NOMO-1 (cell line): Measurements from ENCODE around the gene TMTC2.

ENCODE experiments used
- DNase-seq, 2 experiments: peaks; one replicate each; lab custom pipeline; 2025; ENCODE audit not compliant: unreplicated experiment in 2 of 2; lab: John Stamatoyannopoulos, UW

TMTC2 gene

DNA sequence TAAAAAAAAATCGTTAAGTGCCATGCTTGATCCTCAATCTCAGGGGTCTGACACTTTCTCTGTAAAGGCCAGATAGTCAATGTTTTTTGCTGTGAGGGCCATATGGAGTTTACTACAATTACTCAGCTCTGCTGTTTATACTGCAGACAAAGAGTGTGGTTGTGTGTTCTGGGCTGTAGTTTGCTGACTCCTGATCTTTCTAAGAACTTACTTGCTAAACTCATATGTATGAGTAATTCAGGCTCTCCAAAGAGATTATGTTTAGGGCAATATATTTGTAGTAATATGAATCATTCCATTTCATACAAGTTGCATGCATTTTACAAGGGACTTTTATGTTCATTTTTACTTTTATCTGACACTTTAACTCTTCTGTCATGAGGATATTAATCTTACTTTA lies 188.2 kb downstream of the TMTC2 start:
- DNase-seq: no peak

DNA sequence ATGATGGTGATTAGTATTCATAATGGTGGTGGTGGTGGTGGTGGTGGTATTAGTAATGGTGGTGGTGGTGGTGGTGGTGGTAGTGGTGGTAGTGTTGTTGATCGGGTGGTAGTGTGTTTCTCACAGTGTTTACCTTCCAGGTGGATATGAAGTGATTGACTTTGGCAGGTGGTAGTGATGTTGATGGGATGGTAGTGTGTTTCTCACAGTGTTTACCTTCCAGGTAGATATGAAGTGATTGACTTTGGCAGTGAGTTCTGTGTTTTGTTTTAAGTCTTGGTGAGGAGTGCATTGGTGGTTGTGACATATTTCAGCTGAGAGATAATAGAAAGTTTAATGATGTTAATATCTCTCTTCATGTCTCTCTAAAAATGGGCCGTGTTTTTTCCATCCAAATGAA lies 189.4 kb downstream of the TMTC2 start:
- DNase-seq: no peak

DNA sequence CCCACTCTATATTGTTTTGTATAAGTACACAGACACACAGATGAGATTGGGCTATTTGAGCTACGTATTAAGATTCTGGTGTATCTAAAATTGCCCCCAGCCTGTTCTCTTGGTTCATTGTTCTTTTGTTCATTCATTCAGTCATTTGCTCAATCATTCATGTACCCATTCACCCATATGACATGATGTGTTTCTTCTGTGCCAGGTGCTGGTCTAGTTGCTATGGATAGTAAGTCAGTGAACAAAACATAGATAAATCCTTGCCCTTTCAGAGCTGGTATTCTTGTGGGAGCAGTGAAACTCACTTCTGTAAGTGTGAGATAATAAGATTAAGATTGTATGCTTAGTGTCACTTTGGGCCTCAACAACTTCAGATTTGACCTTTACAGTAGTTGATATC lies 191.3 kb downstream of the TMTC2 start:
- DNase-seq: no peak

DNA sequence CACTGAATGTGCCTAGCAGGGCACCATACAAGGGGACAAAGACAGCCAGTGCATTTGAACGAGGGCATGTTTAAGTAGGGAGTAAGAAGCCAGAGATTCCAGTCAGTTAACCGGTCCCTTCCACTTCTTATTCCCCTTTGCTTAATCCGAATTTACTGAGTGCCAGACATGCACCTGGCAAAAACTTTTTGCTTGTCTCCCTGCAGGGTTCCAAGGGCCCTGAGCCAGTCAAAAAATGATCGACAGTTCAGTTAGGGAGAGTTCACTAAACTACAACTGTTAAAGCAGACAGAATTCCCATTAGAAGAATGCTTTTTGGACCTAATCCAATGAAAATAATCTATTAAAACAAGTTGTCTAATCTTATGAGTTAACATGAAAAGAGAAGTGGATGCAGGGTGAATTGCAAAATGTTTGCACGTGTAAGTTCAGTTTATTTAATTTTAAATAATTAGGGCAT lies 193.8 kb downstream of the TMTC2 start:
- no peak for DNase-seq

DNA sequence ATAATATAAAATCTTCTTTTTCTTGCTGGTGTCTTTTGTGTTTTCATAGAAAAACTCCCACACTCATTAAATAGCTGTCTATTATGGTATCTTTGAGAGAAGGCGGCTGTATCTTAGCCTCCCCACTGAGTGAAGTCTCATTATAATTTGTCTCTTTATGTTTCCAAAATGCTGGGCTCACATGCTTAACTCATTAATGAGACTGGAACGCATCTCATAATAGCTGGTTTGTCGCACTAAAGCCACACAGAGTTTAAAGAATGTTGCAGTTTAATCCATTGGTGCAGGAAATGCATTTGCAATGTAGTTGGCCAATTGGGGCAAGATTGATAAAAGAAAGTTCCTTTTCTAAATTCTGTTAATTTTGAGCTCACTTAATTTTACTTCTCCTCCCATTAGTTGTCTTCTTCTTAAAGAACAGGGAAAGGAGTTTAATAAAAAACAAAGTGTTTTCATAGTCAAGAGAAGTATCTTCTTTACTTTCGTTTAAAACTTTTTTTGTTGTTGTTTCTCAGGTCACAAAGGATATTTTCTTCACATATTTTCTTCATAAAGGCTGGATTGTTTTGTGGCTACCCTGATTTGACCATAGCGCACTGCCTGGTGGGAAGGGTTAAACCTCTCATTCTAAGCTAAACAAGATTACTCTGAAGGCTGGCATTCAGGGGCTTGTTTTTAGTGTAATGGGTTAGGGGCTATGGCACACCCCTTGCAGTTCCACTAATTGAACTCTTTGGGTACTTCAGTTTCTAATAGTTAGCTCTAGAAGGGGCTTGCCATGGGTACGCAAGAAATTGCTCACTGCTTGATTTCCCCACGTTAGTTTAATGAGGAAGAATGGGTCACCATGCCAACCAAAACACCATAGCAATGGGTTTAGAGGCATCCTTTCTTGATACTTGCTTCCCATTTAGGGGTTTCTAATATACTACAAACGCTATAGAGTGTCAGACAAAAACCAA lies 197.0 kb downstream of the TMTC2 start:
- DNase-seq: no peak

DNA sequence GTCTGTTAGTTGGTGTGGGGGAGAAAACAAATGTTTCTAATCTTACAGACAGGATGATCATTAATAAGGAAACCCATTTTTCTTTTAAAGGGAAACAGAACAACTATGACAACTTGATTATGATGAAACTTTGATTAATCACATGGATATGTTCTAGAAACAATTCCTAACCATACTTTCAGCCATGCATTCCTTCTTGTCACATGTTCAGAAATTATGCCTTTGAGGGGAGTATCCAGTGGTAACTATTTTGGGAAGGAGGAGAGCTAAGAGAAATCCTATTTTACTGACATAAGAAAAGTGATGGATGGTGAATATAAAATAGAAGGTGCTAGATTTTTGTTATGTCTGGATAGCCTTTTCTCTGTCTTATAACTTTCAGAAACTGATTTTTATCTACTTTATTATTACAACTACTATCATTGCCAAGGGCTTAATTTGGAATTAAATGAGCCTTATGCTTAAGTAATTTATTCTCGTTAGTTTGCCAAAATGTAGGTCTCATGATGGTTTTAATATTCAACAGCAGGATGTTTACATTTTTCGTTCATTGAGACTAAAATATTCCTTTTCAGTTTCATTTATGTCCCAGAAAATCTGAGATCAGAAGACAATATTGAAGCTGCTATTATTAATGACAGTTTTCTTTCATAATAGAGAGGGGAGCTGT lies 200.1 kb downstream of the TMTC2 start:
- DNase-seq: no peak

DNA sequence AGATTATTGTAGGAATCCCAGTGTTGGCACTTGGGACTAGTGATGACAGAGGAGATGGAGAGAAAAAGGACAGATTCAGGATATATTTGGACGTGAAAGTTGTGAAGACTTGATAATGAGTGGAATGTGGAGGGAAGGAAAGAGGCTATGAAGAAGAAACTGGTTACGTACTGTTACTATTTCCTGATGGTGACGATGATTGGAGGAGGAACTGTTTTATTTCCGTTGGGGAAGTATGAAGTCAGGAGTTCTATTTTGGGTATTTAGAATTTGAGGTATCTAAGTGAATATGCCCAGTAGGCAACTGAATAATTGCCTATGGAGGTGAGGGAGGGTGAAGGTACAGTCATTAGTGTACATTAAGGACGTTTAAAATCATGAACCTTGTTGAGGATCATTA lies 207.2 kb downstream of the TMTC2 start:
- no peak for DNase-seq

DNA sequence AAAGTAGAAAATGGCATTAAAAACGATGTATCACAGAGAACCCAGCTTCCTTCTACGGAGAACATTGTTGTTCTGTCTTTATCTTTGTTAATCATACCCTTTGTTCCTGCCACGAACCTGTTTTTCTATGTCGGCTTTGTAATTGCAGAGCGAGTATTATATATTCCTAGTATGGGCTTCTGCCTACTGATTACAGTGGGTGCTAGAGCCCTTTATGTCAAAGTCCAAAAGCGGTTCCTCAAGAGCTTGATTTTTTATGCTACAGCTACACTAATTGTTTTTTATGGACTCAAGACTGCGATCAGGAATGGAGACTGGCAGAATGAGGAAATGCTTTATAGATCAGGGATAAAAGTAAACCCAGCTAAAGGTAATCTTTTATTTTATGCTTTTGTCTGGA lies 209.6 kb downstream of the TMTC2 start:
- no peak for DNase-seq

DNA sequence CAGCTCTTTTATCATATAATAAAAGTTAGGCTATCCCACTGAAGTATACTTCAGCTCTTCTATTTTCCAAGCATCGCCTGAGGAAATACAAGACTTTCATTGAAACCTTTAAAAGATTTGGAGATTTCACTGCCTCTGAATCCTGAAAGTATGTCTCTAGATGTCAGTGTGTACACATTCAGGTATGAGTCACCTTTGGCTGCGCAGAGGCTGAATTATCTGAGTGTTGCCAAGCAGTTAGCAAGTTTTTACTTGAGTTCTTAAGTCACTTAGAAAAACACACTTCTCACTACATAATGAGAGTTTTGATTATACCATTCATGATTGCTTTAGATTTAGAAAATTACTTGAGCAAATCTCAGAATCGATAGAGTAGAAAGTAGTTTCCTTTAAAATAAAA lies 210.3 kb downstream of the TMTC2 start:
- DNase-seq: no peak

DNA sequence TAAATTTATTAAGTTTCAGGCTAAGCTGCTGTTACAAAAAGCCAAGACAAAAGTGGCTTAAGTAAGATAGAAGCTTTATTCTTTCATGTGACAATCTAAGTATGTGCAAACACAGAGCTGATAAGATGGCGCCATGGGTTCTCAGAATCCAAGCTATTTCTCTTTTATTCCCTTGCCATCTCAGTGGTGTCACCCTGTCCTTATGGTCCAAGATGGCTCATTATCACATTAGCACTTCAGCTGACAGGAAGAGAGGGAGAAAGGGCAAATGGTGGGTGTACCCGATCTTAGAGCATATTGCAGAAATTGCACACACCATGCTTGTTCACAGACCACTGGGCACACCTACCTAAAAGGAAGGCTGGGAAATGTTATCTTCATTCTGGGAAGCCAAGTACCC lies 211.7 kb downstream of the TMTC2 start:
- DNase-seq: no peak

DNA sequence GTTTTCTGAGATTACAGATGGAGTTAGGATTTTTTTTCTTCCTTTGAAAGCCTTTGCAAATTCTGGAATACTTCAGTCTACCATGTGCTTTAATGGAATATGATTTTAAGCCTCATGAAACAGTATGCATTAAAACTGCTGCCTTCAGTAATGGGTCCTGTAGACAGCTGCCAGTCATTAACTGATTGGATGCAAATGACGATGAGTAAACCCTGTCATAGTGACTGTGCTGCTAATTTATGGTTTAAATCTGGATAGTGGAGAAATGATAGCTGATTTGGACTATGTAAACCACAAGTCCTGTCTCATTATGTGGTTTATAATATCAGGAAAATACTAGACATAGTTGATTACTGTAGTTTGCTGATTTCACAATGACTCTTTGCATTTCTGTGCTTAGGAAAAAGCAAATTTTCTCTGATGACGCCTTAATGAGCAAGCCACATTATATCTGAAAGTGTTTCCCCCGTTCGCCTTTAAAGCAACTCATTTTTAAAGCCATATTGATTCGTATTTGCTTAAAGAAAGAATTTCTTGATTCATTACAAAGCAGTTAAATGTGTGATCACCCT lies 217.6 kb downstream of the TMTC2 start:
- no peak for DNase-seq

DNA sequence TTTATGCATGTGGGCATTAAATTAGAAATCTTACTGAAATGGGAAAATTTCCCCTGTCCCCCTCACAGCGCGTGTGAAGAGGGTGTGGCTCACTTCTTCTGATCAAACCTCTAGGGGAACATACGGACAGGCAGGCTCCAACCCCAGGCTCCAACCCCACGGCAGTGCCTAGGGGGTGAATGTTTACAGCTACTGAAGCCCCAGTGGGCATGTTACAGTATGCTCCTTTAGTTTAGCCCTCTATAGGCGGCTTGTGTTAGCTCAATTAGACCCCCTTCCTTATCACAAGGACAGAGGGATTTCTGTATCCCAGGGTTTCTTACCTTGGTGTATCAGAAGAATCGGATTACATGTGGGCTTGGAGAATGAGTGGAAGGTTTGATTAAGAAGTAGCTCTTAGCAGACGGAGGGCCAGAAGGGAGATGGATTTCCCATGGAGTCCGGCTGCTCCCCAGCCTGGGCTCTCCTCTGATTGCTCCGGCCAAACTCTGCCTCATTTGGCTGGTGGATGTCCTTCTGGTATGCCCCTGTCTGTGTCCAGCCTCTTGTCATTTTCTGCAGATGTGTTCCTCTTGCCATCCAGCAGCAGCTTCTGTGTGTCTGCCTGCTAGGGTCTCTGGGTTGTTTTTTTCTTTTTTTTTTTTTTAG lies 223.7 kb downstream of the TMTC2 start:
- no peak for DNase-seq

DNA sequence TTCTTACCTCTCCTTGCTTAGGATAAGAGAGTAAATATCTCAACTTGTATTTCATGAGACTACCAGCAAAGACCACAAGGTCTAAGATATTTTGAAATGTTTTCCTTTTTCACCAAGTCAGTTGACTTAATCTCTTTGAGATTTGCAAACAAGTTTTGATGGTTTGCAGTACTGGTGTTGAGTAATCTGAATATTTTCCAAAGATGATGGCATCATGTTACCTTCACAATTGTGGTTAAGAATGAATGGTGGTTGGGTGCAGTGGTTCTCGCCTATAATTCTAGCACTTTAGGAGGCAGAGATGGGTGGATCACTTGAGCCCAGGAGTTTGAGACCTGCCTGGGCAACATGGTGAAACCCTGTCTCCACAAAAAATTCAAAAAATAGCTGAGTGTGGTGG lies 225.7 kb downstream of the TMTC2 start:
- DNase-seq: no peak

DNA sequence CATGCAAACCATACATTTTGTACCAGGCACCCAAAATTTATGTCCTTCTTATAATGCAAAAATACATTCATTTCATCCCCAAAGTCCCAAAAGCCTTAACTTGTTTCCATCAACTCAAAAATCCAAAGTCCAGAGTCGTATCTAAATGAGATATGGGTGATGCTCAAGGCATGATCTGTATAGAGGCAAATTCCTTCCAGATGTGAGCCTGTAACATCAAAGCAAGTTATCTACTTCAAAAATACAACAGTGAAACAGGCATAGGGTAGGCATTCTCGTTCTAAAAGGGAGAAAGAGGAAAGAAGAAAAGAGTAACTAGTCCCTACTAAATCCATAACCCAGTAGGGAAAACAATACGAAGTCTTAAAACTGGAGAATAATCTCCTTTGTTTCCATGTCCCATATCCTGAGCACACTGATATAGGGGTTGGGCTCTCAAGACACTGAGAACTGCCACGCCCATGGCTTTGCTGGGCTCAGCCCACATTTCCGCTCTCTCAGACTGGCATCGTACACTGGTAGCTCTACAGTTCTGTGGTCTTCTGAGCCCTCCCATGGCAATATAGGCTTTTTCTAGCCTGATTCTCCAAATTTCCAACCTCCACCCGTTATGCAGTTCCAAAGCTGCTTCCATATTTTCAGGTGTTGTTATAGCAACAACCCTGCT lies 232.8 kb downstream of the TMTC2 start:
- DNase-seq: no peak

DNA sequence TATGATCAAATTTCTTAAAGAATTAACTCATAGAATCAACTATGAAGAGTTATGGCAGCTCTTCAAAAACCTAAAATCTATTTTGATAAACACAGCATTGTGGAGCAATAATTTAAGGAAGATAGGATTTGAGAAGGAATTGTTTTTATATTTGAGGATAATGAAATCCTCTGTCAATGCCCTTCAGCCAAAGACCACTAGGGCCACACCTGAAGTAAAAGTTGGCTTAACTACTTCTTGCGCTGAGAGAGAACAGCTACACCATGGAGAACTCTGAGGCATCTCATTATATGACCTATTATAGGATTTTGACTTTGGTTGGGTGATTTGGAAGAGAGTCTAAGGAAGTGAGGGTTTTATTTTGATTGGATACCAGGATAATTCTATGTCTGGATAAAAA lies 237.2 kb downstream of the TMTC2 start:
- DNase-seq: no peak

DNA sequence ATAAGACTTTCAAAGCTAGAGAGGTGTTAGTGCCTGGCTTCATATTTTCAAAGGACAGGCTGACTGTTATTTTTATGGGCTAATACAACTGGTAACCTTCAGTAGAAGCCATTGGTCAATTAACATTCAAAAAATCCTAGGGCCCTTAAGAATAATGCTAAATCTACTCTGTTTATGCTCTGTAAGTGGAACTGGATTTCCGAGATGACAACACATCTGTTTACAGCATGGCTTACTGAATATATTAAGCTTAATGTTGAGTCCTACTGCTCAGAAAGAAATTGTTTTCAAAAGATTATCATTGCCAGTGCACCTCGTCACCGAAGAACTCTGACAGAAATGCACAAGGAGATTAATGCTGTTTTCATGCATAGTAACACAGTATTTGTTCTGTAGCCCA lies 239.9 kb downstream of the TMTC2 start:
- no peak for DNase-seq

DNA sequence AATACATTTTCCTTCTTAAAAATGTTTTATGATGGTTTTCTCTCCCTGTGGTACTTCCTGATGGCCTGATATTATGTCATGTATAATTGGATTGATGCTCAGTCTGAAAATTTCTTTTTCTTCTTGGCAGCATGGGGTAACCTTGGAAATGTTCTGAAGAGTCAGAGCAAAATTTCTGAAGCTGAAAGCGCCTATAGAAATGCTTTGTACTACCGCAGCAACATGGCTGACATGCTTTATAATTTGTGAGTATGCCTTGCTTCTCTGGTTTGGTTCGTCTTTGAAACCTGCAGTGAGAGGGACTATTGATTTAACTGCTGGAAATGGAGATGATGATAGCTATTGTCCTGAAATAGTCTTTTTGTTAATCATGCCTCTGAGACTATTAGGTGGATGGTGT lies 243.6 kb downstream of the TMTC2 start:
- no peak for DNase-seq

DNA sequence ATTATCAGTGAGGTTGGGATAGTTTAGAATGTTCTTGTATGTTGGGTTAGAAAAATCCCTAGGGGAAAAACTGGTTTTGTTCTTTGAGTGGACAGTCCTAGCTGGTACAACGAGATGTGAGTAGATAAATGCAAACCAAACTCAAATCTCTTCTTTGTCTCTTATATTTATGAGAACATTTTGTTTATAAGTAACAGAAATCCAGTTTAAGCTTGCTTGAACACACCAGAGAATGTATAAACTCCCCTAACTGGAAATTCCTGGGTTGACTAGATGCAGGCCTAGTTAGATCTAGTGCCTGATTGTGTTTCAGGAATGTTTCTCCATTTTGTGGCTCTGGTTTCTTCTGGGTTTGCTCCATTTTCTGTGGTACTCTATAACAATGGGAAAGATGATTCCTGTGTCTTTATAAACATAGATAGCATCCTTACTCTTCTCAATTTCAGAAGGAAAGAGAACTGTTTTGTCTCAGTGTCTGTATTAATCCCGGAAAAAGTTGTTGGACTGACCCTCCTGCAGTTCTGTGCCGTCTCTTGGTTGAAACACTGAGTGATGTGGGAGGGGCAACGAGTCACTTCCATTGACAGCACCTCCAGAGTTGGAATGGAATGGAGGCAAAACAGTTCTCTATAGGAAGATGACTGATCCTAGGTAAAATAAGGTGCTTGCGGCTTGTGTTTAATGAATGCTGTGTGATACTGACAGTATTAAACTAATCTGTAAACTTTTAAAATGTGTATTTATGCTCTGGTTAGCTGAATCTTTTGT lies 244.8 kb downstream of the TMTC2 start:
- no peak for DNase-seq

DNA sequence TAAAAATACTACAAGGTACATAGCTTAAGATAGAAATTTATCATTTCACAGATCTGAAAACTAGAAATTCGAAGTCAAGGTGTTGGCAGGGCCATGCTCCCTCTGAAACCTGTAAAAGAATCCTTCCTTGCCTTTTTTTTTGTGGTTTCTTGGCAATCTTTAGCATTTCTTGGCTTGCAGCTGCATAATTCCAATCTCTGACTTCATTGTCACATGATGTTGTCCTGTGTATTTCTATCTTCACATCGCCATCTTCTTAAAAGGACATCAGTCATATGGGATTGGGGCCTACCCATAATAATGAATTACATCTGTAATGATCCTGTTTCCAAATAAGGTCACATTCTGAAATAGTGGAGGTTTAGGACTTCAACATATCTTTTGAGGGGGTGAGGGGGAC lies 250.4 kb downstream of the TMTC2 start:
- no peak for DNase-seq

DNA sequence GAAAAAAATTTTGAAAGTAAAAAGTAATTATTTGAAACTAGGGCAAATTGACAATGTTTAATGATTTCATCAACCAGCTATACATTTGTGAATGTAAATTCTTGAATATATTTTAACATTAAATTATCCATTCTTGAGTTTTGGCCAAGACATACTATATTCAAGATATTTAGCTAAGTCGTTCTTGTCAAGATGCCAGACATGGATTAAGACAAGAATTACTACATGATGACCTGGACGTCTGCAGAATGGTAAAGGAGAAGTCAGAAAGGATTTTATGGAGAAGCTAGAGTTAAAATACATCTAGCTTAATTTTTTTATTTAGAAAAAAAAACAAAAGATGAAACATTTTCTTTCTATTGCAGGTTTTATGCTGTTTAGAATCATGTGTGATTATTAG lies 255.8 kb downstream of the TMTC2 start:
- DNase-seq: no peak
